ENCODE data around the gene IP6K3.

The IP6K3 gene

DNA sequence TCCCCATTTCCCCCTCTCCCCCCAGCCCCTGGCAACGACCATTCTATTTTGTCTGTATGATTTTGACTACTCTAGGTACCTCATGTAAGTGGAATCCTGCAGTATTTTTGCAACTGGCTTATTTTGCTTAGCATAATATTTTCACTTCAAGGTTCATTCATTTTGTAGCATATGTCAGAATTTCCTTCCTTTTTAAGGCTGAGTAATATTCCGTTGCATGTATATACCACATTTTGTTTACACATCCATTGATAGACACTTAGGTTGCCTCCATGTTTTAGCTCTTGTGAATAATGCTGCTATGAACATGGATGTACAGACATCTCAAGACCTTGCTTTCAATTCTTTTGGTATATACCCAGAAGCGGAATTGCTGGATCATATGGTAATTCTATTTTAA is 33.8 kb downstream of the IP6K3 start:
- H3K4me3 ChIP-seq (replicated peaks; ENCODE audit: low read depth, low read length) = no peak overlapping the region
- TF ChIP-seq, protein P1, sequence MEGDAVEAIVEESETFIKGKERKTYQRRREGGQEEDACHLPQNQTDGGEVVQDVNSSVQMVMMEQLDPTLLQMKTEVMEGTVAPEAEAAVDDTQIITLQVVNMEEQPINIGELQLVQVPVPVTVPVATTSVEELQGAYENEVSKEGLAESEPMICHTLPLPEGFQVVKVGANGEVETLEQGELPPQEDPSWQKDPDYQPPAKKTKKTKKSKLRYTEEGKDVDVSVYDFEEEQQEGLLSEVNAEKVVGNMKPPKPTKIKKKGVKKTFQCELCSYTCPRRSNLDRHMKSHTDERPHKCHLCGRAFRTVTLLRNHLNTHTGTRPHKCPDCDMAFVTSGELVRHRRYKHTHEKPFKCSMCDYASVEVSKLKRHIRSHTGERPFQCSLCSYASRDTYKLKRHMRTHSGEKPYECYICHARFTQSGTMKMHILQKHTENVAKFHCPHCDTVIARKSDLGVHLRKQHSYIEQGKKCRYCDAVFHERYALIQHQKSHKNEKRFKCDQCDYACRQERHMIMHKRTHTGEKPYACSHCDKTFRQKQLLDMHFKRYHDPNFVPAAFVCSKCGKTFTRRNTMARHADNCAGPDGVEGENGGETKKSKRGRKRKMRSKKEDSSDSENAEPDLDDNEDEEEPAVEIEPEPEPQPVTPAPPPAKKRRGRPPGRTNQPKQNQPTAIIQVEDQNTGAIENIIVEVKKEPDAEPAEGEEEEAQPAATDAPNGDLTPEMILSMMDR (IDR thresholded peaks at IDR 0.05; ENCODE audit: low read length, missing control alignments) = no peak
- no peak for DNase-seq (ENCODE audit: low read depth)

DNA sequence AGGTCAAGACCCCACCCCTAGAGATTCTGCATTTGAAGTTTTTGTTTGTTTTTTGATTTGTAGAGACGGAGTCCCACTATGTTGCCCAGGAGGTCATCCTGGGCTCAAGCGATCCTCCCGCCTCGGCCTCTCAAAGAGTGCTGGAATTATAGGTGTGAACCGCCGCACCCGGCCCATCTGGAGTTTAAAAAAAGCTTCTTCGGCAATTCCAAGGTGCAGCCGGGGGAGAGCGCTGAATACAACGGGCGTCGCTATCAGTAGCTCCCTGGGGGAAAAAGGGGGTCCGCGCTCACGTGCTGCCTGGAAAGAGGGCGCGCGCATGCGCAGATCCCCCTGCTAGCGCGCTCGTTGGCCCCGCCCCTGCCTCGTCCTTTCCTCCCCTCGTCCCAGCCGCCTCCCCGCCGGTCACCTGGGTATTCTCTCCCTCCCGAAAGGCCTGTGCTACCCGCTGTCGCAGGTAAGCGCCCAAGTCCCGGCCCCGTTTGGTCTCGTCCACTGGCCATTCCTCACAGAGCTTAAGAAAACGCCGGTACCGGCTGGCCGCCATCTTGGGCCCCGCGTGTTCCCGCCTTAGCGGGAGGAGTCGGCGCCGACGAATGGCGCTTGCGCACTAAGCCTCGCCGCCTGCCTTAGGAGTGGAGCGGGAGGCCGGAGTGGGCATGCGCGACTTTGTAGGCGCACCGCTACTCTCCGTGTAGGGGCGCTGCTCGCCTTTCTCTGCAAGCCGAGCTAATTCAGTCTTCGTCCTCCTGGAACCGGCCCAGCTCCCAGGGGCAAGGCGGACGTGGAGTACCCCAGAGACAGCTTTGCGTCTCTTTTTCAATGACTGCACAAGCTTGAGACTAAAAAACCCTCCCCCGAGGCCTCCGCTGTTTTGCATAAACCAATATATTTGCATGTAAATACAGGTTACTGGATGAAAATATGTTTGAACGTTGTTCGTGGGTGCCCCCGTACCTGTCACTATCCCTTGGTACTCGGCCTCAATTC is 35.3 kb downstream of the IP6K3 start, which contains the start of gene UQCC2:
Gene UQCC2, minus strand, starts transcription at position 561 of the 990 bp plus-strand sequence. Its CDS starts 14 bp downstream, at position 547.
- peak; percentile 97 for DNase-seq (ENCODE audit: low read depth)
- H3K4me3 ChIP-seq (replicated peaks; ENCODE audit: low read depth, low read length) = peak within 1 kb of the TSS; percentile 94
- TF ChIP-seq, protein P1 (IDR thresholded peaks at IDR 0.05; ENCODE audit: low read length, missing control alignments) = peak; percentile 57

DNA sequence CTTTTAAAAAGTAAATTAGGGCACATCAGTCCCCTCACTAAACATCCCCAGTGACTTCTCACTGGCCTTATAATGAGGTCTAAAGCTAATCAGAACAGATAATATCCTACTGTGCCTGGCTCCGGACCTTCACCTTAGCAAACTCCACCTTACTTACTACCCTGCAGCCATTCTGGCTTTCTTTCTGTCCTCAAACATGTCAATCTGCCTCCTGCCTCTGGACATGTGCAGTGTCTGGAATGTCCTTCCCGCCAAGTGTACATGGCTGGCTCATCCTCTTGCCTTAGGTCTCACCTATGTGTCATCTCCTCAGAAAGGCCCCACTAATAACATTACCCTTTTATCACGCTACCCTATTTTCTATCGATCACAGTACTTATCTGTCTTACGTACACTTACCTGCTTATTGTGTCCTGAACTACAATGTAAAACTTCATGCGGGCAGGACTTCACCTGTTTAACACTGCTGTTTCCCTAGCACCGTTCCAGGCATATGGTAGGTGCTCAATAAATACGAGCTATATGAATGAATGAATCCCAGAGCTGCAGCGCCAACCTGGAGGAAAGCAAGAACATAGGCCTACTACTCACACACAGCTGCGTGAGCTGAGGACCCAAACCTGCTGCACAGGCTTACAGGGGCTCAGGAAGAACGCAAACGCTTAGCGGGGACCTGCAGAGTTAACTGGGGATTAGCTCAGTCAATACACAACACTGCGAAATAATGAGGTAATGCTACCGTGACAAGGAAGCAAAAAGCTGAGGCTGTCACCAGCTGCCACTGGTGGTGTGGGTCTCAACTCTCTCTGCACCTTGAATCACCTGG is 36.2 kb downstream of the IP6K3 start:
- TF ChIP-seq, protein P1 (IDR thresholded peaks at IDR 0.05; ENCODE audit: low read length, missing control alignments) = no peak
- peak overlapping the region; percentile 94 for H3K4me3 ChIP-seq (replicated peaks; ENCODE audit: low read depth, low read length)
- DNase-seq (ENCODE audit: low read depth) = no peak

DNA sequence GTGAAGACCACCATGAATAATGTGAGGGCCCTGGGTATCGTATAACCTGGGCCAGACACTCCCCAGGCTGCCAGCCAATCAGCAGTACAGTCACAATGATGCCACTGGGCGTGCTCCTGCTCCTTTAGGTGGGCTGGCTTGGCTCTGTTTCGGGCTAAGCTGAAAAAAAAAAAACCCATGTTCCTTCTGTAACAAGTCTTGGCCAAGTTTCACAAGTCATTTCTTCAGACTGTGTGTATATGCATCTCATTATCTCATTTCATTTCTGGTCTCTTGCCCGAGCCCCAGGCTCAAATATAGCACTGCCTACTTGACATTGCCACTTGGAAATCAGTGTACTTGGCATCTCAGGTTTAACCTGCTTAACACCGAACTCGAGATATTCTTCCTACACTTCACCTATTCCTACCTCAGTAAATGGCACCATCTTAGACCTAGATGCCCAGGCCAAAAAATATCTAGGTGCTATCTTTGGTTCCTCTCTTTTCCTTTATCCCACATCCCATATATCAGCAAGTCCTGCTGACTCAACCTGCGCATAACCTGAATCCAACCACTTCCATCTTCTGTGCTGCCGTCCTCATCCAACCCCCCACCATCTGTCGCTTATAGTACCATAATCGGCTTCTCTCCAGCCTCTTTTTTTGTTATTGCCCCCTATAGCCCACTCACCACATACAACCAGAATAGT is 37.0 kb downstream of the IP6K3 start:
- TF ChIP-seq, protein P1 (IDR thresholded peaks at IDR 0.05; ENCODE audit: low read length, missing control alignments) = no peak
- DNase-seq (ENCODE audit: low read depth) = no peak
- no peak overlapping the region for H3K4me3 ChIP-seq (replicated peaks; ENCODE audit: low read depth, low read length)

DNA sequence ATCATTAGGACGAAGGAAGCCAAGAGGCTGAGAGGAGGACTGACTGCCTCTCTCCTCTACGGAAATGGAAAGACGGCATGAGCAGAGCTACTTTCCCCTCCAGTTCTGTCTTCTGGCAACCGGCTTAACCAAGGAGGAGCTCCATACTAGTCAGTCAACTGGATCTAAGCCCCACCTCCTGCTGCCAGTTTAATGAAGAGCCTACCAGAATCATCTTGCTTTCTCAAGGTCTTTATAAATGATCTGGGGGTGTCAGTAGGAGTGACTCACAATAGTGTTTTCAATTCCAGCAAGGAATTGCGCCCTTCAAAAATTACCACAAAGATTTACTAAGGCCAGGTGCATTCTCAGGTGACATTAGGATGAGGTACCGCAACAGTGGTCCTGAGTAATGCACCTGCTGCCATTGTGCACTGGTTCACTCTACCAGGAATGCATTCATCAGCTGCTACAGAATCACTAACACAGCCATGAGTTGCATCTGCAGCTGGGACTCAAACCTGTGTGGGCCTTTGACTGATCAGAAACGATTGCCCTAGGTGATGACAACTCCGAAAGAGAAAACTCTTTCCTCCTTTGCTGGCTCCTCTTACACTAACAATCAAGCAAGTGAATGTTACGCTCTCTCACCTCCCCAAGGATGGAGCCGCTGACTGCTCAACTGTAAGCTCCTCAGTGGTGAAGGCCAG is 38.0 kb downstream of the IP6K3 start:
- TF ChIP-seq, protein P1 (IDR thresholded peaks at IDR 0.05; ENCODE audit: low read length, missing control alignments) = no peak
- no peak overlapping the region for H3K4me3 ChIP-seq (replicated peaks; ENCODE audit: low read depth, low read length)
- no peak for DNase-seq (ENCODE audit: low read depth)

DNA sequence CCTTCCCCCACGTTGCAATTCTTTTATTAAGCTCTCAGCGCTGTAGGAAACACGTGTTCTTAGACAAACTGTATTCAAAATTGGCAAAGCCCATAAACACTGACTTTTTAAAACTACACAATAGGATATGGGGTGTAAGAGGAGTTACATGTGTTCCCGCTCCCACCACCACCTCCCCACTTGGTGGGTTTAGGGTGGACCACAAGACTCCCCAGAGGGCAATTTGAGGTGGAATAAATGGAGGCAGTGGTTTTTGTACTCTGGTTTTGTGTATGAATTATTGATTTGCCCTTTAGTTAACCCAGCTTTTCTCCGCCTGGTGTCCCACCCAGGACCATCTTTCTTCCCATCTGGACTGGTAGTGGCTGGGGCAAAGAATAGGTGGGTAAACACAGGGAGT is 38.9 kb downstream of the IP6K3 start:
- TF ChIP-seq, protein P1 (IDR thresholded peaks at IDR 0.05; ENCODE audit: low read length, missing control alignments) = no peak
- DNase-seq (ENCODE audit: low read depth) = no peak
- no peak overlapping the region for H3K4me3 ChIP-seq (replicated peaks; ENCODE audit: low read depth, low read length)

Measured in fibroblast of pulmonary artery (primary cell).